IMR-90 (cell line): ENCODE results near the gene RNF181.
A peak's percentile ranks its signal among the peaks of the same experiment; 100 is the strongest.

ENCODE experiments used
- BHLHE40 ChIP-seq: fragments of 150-350 bp; IDR thresholded peaks from 2 replicates; pipeline ENCODE4 v1.6.1; 2016; ENCODE audit warnings: mild to moderate bottlenecking, low read depth, low read length
- CEBPB ChIP-seq: IDR thresholded peaks from 2 replicates; pipeline ENCODE4 v1.6.1; 2012; ENCODE audit warnings: low read depth, low read length, improper control_type of control experiment
- CHD1 ChIP-seq: IDR thresholded peaks from 2 replicates; pipeline ENCODE4 v1.6.1; 2012; ENCODE audit warnings: low read depth, low read length, improper control_type of control experiment
- CTCF ChIP-seq: conservative IDR thresholded peaks from 2 replicates; pipeline ENCODE4 v1.5.1; 2012; ENCODE audit warnings: mild to moderate bottlenecking, low read depth, low read length, improper control_type of control experiment
- FOS ChIP-seq: fragments of 150-350 bp; IDR thresholded peaks from 2 replicates; pipeline ENCODE4 v1.6.1; 2016; ENCODE audit warnings: low read depth, low read length
- MAFK ChIP-seq: IDR thresholded peaks from 2 replicates; pipeline ENCODE4 v1.6.1; 2012; ENCODE audit warnings: low read depth, low read length, improper control_type of control experiment
- MAZ ChIP-seq: IDR thresholded peaks from 2 replicates; pipeline ENCODE4 v1.6.1; 2012; ENCODE audit warnings: low read depth, mild to moderate bottlenecking, low read length, improper control_type of control experiment, moderate library complexity, borderline replicate concordance
- MXI1 ChIP-seq: IDR thresholded peaks from 2 replicates; pipeline ENCODE4 v1.6.1; 2012; ENCODE audit warnings: low read depth, mild to moderate bottlenecking, low read length, moderate library complexity, borderline replicate concordance
- POLR2A ChIP-seq: IDR thresholded peaks from 2 replicates; pipeline ENCODE4 v1.6.1; 2012; ENCODE audit warnings: mild to moderate bottlenecking, low read depth, low read length
- RAD21 ChIP-seq: IDR thresholded peaks from 2 replicates; pipeline ENCODE4 v1.6.1; 2012; ENCODE audit warnings: low read length, improper control_type of control experiment
- RCOR1 ChIP-seq: IDR thresholded peaks from 2 replicates; pipeline ENCODE4 v1.6.1; 2012; ENCODE audit warnings: mild to moderate bottlenecking, low read length, improper control_type of control experiment; ENCODE audit not compliant: insufficient replicate concordance
- RFX5 ChIP-seq: IDR thresholded peaks from 2 replicates; pipeline ENCODE4 v1.8.0; 2012; ENCODE audit warnings: low read depth, mild to moderate bottlenecking, low read length, moderate library complexity
- SMC3 ChIP-seq: fragments of 150-350 bp; IDR thresholded peaks from 2 replicates; pipeline ENCODE4 v1.6.1; 2016; ENCODE audit warnings: low read depth, mild to moderate bottlenecking, antibody characterized with exemption, low read length, moderate library complexity
- TF ChIP-seq, protein P1 (sequence below): fragments of 150-350 bp; IDR thresholded peaks from 2 replicates; pipeline ENCODE4 v1.6.1; 2017; ENCODE audit warnings: mild to moderate bottlenecking, antibody characterized with exemption, low read length, low read depth

- no peak for TF ChIP-seq CTCF
- TF ChIP-seq POLR2A, result no peak
- TF ChIP-seq RAD21, result no peak
- TF ChIP-seq, protein P1, sequence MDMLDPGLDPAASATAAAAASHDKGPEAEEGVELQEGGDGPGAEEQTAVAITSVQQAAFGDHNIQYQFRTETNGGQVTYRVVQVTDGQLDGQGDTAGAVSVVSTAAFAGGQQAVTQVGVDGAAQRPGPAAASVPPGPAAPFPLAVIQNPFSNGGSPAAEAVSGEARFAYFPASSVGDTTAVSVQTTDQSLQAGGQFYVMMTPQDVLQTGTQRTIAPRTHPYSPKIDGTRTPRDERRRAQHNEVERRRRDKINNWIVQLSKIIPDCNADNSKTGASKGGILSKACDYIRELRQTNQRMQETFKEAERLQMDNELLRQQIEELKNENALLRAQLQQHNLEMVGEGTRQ, result no peak
- TF ChIP-seq MAFK, result no peak
- TF ChIP-seq MXI1, result peak; percentile 6; the same call in 1 of the 2 replicates
- no peak for TF ChIP-seq SMC3
- no peak for TF ChIP-seq CEBPB
- TF ChIP-seq BHLHE40, result no peak
- no peak for TF ChIP-seq RFX5
- no peak for TF ChIP-seq CHD1
- no peak for TF ChIP-seq MAZ
- no peak for TF ChIP-seq RCOR1
- no peak for TF ChIP-seq FOS
Observed at GRCh38 chr2:85596026-85596333, 435 bp downstream of the RNF181 start.
